Upper lobe of right lung (tissue), 1 donor: ENCODE data around the gene MVD. TPM values are rescaled to one million over a fixed set of nuclear protein-coding genes. Genes with fewer than 3 reads are reported as not detected.

ENCODE experiments used
- ATAC-seq: fragments of 200-7000 bp; cut with Tn5 transposase; one replicate; pipeline ENCODE4 v1.9.1; 2020; ENCODE audit warnings: mild to moderate bottlenecking, moderate library complexity
- DNase-seq: peaks from one replicate; pipeline ENCODE4 v3.0.0-alpha.2; 2020
- H3K27ac ChIP-seq: fragments of 200-600 bp; one replicate; pipeline ENCODE4 v1.8.0; 2022
- H3K27me3 ChIP-seq: fragments of 200-600 bp; one replicate; pipeline ENCODE4 v1.8.0; 2022; ENCODE audit warnings: mild to moderate bottlenecking
- H3K36me3 ChIP-seq: fragments of 200-600 bp; one replicate; pipeline ENCODE4 v1.8.0; 2022
- H3K4me1 ChIP-seq: fragments of 200-600 bp; one replicate; pipeline ENCODE4 v1.8.0; 2022
- H3K4me3 ChIP-seq: fragments of 200-600 bp; one replicate; pipeline ENCODE4 v1.8.0; 2022; ENCODE audit warnings: mild to moderate bottlenecking
- H3K9me3 ChIP-seq: fragments of 200-600 bp; one replicate; pipeline ENCODE4 v1.8.0; 2022
- intact Hi-C: fragments of 100-400 bp; cut with DNase I; formaldehyde crosslinking; loops from one replicate; pipeline ENCODE4 v1.11.0; 2022
- total RNA-seq: library from RNA; stranded (reverse); fragmentation: NEBNext Ultra II Directional; extraction: Animal tissue kit (Norgen Biotek cat#: 25700); gene quantifications from one replicate; pipeline ENCODE4 v1.2.1, GENCODE V29; 2021
- TF ChIP-seq, protein P1 (sequence below): fragments of 200-600 bp; IDR thresholded peaks from one replicate; pipeline ENCODE4 v1.8.0; 2022; ENCODE audit warnings: antibody characterized with exemption
- donor health status: DM: no; HTN: yes; CAD: no; lungs with severe emphysema.

MVD gene
- total RNA-seq, 1 donor from 2014 or later: 104 TPM

DNA sequence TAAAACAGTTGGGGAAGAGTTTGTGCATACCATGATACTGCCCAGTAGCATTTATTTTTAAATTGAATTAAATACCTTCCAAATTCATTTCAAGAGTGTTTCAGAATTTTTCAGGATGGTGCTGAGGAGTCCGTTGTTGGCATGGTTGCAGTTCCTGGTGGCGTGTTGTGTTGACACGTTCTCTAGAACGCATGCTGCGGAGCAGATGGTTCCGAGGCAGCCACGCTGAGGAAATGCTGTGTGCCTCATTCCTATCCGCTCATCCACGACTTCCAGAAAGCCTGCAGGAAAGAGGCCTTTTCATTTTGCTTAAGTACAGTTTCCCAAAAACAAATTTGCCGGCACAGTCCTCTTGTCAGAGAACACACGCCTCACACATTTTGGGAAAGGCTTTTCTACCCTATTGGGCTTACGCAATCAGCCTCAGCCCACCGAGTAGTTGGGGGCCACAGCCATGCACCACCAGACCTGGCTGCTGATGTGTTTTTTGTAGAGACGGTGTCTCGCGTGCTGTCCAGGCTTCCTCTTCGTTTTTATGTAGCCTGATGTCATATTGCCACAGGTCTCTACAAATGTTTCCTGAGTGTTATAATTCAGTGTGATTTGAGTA lies 56.6 kb downstream of the MVD start:
- Histone ChIP-seq H3K27ac (no peak overlapping the region), H3K9me3 (no peaks in the 10 kb centered on the region), H3K4me1 (no peaks in the 10 kb centered on the region), H3K4me3 (no peak overlapping the region), H3K27me3 (no peaks in the 10 kb centered on the region), H3K36me3 (peaks cover 63% of the 10 kb centered on the region)
- DNase-seq: no peak
- TF ChIP-seq, protein P1, sequence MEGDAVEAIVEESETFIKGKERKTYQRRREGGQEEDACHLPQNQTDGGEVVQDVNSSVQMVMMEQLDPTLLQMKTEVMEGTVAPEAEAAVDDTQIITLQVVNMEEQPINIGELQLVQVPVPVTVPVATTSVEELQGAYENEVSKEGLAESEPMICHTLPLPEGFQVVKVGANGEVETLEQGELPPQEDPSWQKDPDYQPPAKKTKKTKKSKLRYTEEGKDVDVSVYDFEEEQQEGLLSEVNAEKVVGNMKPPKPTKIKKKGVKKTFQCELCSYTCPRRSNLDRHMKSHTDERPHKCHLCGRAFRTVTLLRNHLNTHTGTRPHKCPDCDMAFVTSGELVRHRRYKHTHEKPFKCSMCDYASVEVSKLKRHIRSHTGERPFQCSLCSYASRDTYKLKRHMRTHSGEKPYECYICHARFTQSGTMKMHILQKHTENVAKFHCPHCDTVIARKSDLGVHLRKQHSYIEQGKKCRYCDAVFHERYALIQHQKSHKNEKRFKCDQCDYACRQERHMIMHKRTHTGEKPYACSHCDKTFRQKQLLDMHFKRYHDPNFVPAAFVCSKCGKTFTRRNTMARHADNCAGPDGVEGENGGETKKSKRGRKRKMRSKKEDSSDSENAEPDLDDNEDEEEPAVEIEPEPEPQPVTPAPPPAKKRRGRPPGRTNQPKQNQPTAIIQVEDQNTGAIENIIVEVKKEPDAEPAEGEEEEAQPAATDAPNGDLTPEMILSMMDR: no peak
- no peak for ATAC-seq
- intact Hi-C loops: no loop called here

DNA sequence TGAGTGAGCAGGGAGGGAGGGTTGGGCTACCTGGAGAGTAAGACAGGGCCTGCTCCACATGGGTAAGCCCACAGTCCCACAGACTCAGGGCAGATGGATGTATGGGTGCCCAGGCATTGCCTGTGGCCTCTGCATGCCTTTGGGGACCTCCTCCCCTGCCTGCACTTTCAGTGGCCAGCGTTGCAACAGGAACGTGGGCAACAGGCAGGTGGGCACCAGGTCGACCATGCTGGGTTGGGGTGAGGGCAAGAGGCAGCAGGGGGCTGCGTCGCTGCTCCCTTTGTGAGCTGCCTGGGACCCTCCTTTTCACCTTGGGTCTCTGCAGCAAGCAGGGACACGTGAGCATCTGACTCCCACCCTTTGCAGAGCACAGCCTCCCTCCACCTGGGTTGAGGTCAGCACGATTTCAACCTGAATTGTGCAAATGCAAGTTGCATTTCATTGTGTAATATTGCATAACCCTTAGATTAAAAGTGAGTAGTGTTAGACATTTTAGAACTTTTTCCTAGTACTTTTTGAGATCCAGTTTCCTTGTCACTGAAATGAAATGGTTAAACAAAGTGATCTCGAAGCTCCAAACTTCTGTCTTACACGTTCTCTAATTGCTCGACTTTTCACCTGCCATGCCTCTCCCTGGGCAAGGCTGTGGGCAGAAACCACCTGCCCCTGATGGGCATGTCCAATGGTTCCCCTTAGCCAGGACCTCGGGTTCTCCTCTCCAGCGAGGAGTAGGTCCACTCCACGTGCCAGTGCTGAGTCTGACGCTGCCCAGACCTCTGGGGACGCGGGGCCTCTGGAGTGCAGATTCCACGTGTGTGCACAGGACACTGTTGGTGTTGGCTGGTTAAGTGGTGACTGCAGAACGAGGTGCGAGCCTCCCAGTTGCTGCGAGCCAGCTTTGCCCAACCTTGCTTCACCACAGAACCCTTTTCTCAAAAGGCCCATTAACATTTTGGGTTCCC lies 57.4 kb downstream of the MVD start:
- Histone ChIP-seq H3K4me3 (no peak overlapping the region), H3K4me1 (peaks cover 7% of the 10 kb centered on the region), H3K36me3 (peaks cover 63% of the 10 kb centered on the region), H3K27ac (no peak overlapping the region), H3K27me3 (no peaks in the 10 kb centered on the region), H3K9me3 (no peaks in the 10 kb centered on the region)
- intact Hi-C loops: no loop called here
- ATAC-seq (no peak), DNase-seq (no peak)
- TF ChIP-seq, protein P1: no peak

DNA sequence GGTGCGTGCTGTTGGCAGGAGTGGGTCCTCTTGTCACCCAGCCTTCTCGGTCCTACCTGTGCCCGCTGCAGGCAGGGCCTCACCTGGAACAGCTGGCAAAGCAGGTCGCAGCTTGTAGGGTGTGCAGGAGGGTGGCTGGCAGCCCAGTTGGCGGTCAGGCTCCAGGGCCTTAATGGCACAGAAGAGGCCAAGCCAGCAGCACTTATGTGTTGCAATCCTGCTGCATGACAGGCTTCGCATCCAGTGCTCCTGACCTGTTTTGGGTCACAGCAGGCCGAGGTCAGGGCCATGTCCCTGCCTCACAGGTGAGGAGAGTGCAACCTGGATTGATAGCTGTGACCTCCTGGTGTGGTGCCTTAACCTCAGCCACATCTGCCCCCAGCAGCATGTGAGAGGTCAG lies 60.8 kb downstream of the MVD start:
- Histone ChIP-seq H3K27ac (no peak overlapping the region), H3K27me3 (no peaks in the 10 kb centered on the region)
- intact Hi-C loops: no loop called here

More for the DNA sequence above, 60.8 kb downstream of the MVD start:
- H3K36me3 ChIP-seq: peaks cover 56% of the 10 kb centered on the region
- ATAC-seq (peak; percentile 57), DNase-seq (peak; percentile 82)
- H3K4me3 ChIP-seq: no peak overlapping the region
- H3K9me3 ChIP-seq: no peaks in the 10 kb centered on the region
- peaks cover 21% of the 10 kb centered on the region for H3K4me1 ChIP-seq
- TF ChIP-seq, protein P1: no peak

Other genes with a start within 250 kb of the MVD start
- 8.4 TPM for gene ZFPM1, start 209.8 kb downstream of the MVD start, total RNA-seq
- 44.5 TPM for gene ZC3H18, start 92.7 kb downstream of the MVD start, total RNA-seq
- not detected for gene IL17C, start 24.5 kb downstream of the MVD start, total RNA-seq
- 257 TPM for gene CYBA, start 12.0 kb downstream of the MVD start, total RNA-seq
- gene SNAI3, start 23.4 kb upstream of the MVD start, total RNA-seq: 7.0 TPM
- gene RNF166, start 43.3 kb upstream of the MVD start, total RNA-seq: 50.6 TPM
- 21.3 TPM for gene CTU2, start 43.4 kb upstream of the MVD start, total RNA-seq
- 196 TPM for gene PIEZO1, start 122.1 kb upstream of the MVD start, total RNA-seq
- gene CDT1, start 140.7 kb upstream of the MVD start, total RNA-seq: 1.0 TPM
- gene APRT, start 148.8 kb upstream of the MVD start, total RNA-seq: 85.2 TPM
- 32.8 TPM for gene GALNS, start 193.9 kb upstream of the MVD start, total RNA-seq
- 43.9 TPM for gene TRAPPC2L, start 194.0 kb upstream of the MVD start, total RNA-seq
- not detected for gene PABPN1L, start 203.6 kb upstream of the MVD start, total RNA-seq